NCI-H524 (cell line): Measurements from ENCODE around the gene IL36RN.
A peak's percentile ranks its signal among the peaks of the same experiment; 100 is the strongest.

ENCODE experiments used
- DNase-seq, 2 experiments: peaks; one replicate each; lab custom pipeline; 2025; lab: John Stamatoyannopoulos, UW

IL36RN gene

DNA sequence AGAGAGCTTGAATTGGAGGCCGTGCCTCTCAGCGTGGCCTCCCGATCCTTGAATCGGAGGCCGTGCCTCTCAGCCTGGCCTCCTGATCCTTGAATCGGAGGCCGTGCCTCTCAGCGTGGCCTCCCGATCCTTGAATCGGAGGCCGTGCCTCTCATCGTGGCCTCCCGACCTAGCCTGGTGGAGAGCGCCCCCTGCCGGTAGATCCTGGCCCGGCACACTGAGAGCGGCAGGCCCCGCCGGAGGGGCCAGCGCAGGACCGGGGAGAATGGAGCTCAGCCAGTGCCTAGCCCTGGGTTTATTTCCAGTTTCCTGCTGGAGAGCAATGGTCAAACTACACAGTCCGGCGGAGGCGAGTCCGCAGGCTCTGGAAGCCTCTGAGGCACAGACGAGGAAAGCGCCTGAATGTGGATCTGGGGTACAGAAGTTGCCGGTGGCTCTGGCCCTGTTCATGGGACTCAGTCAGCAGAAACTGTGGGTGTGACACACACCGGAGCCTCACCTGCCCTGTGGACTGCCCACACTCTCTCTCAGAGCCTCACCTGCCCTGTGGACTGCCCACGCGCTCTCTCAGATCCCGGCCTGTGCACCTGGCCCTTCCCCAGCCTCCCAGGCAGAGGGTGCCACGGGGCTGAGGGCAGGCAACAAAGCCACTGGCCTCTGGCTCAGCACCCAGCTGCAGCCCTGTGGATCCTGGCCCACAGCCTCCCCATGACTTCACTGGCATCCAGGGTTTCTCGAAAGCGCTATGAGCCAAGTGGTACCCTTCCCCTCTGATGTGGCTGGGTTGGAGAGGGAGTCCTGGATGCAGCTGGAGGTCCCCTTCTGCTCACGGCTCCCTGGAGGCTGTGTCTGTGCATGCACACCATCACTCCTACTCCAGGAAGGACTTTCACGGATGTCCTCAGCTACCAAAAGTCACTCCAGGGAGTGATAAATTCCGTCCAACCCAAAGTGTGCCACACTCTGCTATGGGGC, 7.8 kb upstream of the IL36RN start:
- DNase-seq, result no peak

DNA sequence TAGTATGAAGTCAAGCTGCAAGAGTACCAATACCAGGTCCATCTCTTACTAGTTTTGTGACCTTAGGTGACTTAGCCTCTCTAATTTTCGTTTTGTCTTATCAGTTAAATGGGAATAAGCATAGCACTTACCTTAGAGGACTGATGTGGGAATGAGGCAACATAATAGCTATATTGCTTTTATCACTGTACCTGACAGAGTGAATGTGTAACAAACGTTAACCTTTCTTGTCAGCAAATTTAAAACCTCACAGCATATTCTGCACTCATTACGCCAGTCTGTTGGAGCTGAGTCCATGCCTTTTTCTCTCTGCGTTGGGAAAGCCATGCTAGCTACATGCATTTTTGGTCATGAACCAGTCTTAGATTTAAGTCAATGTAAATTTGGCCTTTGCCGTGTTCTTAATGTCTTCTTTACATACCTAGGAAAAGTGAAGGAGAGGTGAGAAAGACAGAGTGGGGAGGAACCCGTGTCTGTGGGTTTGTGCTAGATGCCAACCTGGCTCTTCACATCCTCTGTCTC, 6.5 kb upstream of the IL36RN start, which contains the start of gene IL36B:
IL36B (minus strand) TSS at position 472 of the 522 bp plus-strand sequence.
- DNase-seq, result no peak

- DNase-seq, result no peak
These were observed 5.3 kb upstream of the IL36RN start for GRCh38 chr2:113053666-113054065.

- no peak for DNase-seq
These were observed 4.9 kb upstream of the IL36RN start for GRCh38 chr2:113054066-113054465.

DNA sequence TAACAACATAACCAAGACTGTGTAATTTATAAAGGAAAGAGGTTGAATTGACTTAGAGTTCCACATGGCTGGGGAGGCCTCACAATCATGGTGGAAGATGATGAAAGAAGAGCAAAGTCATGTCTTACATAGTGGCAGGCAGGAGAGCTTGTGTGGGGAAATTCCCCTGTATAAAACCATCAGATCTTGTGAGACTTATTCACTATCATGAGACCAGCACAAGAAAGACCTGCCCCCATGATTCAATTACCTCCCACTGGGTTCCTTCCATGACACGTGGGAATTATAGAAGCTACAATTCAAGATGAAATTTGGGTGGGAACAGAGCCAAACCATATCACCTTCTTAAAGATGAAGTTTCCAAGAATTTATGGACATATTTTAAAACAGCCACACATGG, 2.5 kb upstream of the IL36RN start:
- no peak for DNase-seq

DNA sequence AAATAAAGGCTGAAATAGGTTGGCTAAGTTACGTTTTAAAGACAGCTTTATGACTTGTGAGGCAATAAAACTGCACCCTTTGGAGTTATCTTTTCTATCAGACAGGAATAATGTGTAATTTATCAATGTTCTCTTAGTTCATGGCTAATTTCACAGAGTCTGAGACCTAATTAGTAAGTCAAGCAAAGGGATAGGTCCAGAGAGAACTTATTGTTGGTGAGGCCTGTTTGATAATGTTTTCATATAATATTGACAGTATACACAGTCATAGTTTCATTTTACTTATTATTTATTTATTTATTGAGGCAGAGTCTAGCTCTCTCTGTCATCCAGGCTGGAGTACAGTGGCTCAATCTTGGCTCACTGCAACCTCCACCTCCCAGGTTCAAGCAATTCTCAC, 1.9 kb upstream of the IL36RN start:
- DNase-seq, result no peak

DNA sequence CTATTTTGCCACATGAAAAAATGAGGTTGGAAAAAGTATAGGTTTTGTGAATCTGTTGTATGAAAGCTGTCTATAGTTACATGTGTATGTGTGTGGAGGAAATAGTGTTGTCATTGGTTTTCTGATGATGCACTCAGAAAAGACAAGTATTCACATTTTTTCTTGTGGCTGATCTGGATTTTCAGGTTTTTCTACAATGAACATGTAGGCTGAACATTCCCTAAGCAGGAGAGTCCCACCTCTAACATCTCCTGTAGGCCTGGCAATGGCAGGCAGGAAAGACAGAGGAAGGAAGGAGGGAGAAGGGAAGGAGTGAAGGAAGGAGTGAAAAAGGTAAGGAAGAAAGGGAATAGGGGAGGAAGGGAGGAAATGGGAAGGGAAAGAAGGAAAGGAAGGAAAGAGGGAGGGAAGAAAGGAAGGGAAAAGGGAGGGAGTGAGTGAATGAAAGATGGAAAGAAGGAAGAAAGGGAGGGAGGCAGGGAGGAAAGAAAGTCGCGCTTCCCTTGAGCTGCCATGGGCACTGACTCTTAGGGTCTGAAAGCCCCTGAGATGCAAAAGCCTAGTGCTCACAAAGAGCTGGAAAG, 495 bp upstream of the IL36RN start:
- DNase-seq, result no peak

DNA sequence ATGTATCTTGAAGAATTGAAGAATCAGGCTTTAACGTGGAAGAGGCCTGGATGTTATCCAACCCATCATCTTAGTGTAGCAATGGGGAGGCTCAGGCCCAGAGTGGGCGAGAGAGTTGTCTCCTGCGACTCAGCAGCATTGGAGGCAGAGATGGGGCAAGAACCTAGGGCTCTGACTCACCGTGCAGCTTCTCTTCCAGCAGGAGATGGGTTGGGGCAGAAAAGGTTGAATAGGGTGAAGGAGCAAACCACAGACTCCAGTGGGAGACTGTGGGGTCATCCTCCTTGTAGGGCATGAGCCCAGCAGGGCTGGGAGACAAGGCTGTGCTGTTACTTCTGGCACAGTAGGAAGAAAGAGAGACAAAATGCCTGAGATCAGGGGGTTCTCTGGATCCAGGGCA, 1.4 kb downstream of the IL36RN start:
- DNase-seq, result no peak

- DNase-seq, result no peak
These were observed 1.8 kb downstream of the IL36RN start for GRCh38 chr2:113060796-113061195.

- no peak for DNase-seq
These were observed 2.2 kb downstream of the IL36RN start for GRCh38 chr2:113061241-113061640.

DNA sequence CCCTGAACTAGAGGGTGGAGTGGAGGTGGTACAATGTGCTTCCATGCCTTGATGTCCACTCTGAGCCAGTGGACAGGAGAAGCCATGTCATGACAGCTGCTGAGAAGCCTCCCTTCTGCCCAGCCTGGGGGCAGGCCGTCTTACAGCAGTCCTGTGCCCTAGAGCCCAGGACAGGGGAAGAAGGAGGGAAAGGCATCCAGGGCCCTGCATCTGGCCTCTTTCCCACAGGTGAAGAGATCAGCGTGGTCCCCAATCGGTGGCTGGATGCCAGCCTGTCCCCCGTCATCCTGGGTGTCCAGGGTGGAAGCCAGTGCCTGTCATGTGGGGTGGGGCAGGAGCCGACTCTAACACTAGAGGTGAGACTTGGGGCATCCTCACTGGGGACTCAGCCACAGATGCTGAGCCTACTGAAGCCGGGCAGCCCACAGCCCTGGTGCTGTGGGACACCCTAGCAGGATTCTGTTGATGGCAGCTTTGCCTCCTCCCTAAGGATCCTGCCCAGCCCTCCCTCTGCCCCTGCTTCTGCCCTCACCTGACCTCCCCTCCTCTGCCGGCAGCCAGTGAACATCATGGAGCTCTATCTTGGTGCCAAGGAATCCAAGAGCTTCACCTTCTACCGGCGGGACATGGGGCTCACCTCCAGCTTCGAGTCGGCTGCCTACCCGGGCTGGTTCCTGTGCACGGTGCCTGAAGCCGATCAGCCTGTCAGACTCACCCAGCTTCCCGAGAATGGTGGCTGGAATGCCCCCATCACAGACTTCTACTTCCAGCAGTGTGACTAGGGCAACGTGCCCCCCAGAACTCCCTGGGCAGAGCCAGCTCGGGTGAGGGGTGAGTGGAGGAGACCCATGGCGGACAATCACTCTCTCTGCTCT, 3.1 kb downstream of the IL36RN start:
- DNase-seq, result no peak

DNA sequence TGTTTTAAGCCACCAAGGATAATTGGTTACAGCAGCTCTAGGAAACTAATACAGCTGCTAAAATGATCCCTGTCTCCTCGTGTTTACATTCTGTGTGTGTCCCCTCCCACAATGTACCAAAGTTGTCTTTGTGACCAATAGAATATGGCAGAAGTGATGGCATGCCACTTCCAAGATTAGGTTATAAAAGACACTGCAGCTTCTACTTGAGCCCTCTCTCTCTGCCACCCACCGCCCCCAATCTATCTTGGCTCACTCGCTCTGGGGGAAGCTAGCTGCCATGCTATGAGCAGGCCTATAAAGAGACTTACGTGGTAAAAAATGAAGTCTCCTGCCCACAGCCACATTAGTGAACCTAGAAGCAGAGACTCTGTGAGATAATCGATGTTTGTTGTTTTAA, 5.3 kb downstream of the IL36RN start:
- DNase-seq, result no peak

- no peak for DNase-seq
These were observed 5.9 kb downstream of the IL36RN start for GRCh38 chr2:113064898-113065297.

DNA sequence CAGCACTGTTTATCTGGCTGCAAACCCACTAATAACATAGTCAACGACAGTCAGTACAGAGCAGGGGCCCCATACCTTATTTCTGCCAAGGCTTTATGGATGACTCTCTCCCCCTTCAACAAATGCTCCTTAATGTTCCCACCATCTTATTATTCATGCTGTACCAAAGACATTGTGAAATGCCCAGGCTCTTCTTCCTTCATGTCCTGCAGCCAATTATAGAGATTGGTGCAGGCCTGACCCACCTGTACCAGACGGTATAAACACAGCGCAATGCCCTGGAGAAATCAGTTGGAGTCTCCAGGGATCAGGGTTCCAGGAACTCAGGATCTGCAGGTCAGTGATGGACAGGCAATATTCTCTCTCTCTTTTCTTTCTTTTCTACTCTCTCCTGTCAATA, 8.7 kb downstream of the IL36RN start, which contains the start of gene IL1F10:
IL1F10 (plus strand) TSS at position 290 of the 400 bp plus-strand sequence. CDS start 4,769 bp downstream, outside the sequence.
- no peak for DNase-seq

GRCh38 chr2:113068249-113068648, 9.3 kb downstream of the IL36RN start:
- DNase-seq, result no peak

- no peak for DNase-seq
These were observed 9.9 kb downstream of the IL36RN start for GRCh38 chr2:113068706-113069485.

- DNase-seq, result no peak
These were observed 10.9 kb downstream of the IL36RN start for GRCh38 chr2:113069676-113070605.

- no peak for DNase-seq
These were observed 11.6 kb downstream of the IL36RN start for GRCh38 chr2:113070606-113070975.

- DNase-seq, result no peak
These were observed 13.6 kb downstream of the IL36RN start for GRCh38 chr2:113072584-113072983.

- peak in 1 of 2 experiments; percentile 7 for DNase-seq
These were observed 14.4 kb downstream of the IL36RN start for GRCh38 chr2:113073325-113073834.
